ENCODE results near the gene IQGAP1.
"Not testable (repeated sequence)": the region's sequence is repeated elsewhere in the genome, so short reads cannot be mapped to it uniquely, and the experiment has no call there.

Gene IQGAP1

DNA sequence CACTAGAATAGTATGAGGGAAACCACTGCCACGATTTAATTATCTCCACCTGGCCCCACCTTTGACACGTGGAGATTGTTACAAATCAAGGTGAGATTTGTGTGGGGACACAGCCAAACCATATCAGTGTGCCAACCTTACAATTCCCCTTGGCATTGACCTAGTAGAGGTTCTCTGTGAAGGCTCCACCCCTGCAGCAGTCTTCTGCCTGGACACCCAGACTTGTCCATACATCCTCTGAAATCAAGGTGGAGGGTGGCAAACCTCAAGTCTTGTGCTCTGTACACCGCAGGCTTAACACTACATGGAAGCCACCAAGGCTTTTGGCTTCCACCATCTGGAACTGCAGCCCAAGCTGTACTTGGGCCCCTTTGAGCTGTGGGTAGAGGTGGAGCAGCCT lies 8.8 kb upstream of the IQGAP1 start:
- no peak for DNase-seq

- no peak for DNase-seq
Measured at GRCh38 chr15:90381515-90381914, 6.5 kb upstream of the IQGAP1 start.

GRCh38 chr15:90382320-90382719 lies 5.7 kb upstream of the IQGAP1 start:
- peak; percentile 18 for DNase-seq

- no peak for DNase-seq
Measured at GRCh38 chr15:90386221-90386620, 1.8 kb upstream of the IQGAP1 start.

GRCh38 chr15:90388462-90389380 lies 679 bp downstream of the IQGAP1 start:
- DNase-seq = peak; percentile 52

DNA sequence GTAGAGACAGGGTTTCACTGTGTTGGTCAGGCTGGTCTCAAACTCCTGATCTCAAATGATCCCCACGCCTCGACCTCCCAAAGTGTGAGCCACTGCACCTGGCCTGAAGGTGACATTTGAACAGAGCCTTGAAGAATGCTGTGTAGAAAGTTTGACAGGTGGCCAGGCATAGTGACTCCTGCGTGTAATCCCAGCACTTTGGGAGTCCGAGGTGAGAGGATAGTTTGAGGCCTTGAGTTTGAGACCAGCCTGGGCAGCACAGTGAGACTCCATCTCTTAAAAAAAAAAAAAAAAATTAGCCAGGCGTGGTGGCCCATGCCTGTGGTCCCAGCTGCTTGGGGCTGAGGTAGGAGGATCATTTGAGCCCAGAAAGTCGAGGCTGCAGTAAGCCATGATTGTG lies 1.5 kb downstream of the IQGAP1 start:
- no peak for DNase-seq

DNA sequence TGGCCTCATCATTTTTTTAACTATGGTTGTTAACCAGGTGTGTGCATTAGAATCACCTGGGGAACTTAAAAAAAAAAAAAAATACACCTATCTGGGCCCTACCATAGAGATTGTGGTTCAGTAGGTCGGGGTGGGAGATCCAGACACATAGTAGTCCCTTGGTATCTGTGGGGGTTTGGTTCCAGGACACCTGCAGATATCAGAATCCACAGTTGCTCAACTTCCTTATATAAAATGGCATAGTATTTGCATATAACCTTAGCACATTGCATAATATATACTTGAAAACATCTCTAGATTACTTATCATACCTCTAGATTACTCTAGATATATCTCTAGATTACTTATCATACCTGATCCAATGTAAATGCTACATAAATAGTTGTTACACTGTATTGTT lies 5.0 kb downstream of the IQGAP1 start:
- no peak for DNase-seq

GRCh38 chr15:90394074-90394473 lies 6.0 kb downstream of the IQGAP1 start:
- no peak for DNase-seq

- DNase-seq = no peak
Measured at GRCh38 chr15:90394748-90395442, 6.9 kb downstream of the IQGAP1 start.

DNA sequence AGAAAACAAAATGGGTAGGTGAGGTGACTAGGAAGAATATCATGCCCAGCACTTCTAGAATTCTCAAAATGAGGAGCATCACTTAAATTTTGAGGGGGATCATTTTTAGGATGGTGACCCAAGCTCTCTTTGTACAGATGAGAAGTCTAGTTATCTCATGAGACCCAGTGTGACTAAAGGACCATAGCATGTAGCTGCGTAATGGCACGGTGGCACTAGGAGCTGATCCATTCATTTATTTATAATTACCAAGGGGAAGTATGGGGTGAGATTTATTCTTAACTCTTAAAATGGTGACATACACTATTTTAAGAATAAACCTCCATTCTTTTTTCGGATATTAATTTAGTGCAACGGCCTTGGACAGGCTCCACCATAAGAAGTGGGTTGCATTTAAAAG lies 8.3 kb downstream of the IQGAP1 start:
- DNase-seq = no peak

DNA sequence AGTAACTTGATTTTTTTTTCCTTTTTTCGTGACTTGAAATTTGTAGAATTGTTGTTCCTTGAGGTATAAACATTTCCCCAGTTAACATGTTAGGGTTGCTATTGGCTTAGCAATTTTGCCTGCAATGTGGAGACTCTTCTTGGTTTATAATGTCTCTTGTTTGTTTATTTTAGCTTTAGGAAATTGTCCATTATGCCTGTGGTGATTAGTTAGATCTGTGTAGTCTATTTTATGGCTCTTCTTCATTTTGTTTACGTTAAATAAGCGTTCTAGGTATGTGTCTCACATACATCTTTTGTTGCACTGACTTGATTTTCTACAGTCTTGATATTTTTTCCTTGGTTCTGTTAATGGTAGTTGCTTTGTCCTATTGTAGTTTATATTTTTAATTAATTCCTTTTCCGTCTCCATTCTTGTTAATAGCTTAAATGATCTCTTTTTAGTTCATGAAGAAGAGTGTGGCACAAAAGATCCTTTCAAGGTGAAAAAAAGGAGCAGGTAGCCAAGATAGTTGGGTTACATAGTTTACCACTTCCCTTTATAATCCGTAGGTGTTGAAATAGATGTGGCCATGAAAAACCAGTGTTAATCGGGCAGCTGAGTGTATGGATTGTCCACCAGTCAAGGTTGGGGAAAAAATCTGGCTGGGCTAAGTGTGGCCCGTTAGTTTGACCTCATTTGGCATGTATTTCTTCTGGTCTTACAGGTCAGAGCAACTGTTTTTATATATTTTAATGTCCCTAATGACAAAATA lies 12.1 kb downstream of the IQGAP1 start:
- DNase-seq = no peak

DNA sequence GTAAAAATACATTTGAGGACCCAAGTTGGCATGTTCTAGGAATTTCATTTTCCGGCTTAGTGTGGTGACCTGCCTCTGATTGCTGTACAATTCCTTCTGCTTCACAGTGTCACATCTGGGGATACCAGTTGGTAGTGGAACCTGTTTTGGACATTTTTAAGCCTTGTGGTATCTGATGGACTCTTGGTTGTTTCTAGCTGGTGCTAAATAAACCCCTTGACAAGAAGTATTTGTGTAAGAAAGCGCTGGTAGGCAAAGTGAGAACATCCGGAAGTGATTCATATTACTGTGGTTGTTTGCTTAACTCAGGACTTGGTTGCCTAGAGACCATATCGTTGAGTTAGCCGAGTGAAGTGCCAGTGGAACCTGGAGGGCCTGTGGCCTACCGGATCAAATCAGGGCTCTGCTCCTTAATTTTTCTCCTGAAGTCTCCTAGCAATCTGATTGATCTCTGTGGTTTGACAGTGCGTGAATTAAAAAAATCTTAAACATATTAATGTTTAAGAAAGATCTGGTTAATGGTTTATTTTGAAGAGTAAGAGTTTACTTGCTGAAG lies 12.8 kb downstream of the IQGAP1 start:
- DNase-seq = peak; percentile 90

DNA sequence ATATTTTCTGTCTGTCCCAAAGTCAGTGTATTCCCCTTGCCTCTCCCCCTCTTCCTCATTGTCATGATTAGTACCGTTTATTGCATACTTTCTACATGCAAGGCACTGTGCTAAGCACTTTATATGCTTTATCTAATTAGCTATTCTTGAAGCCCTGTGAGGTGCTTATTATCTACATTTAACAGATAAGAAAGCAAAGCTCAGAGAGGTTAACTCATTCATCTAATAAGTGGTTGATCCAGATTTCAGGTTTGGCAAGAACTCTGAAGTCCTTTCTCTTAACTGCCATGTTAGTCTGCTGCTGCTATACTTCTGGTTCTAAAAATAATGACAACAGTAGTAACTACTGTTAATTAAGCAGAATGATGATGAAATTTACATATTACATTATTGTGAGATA lies 13.5 kb downstream of the IQGAP1 start:
- no peak for DNase-seq

DNA sequence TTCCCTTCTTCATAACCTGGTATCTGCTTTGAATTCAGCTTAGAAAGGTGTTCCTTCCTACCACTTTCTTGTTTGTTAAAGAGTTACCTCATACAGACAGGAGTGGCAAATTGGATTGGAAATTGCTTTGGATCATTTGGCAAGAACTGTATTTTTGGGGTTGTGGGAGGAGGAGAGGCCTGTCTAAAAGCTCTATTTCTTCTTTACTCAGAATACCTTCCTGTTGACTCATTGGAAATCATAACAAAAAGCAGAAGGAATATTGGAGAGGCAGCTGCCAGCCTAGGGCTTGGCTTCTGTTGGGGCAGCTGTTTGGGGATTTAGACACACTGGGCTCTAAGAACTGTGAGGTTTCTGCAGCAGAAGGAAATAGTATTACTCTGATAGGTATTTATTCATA lies 14.2 kb downstream of the IQGAP1 start:
- peak; percentile 87 for DNase-seq

GRCh38 chr15:90402767-90403166 lies 14.7 kb downstream of the IQGAP1 start:
- no peak for DNase-seq

DNA sequence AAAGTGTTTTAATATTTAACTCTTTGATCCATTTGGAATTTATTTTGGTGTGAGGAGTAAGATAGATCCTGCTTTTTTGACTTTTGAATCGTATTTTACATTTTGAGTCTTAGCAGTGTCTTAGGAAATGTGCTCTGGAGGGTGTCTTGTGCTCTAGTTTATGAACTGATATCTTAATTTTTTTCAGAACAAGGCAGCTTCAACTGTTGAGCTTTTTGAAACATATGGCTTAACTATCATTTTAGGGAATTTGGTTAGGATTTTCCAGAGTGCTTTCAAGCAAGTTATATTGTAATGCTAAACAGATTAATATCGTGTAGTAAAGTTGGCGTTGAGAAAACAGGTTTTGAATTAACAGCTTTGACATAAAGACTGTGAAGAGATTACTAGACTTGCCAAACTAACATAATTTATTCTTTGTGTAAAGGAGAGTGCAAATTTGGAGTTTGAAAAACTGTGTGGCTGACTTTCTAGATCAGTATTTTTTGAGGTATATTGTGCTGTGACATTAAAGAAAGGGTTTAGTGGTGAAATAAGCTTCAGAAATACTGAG lies 17.1 kb downstream of the IQGAP1 start:
- no peak for DNase-seq

DNA sequence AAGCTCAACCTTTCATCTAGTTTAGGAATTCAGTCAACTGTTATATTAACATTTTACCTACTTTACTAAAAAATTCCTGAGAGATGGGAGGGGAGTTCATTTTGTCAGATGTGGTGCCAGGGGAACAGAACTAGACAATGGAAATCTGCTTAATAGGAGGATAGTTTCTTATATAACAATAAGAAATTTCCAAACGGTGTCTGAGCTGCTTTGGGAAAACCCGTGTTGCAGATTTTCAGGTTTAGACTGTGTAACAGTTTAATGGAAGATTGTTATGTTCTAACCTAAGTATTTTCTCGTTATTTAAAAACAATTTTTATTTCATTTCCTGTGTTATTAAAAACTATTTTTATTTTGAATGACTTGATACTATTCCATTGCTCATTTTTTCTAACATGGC lies 19.3 kb downstream of the IQGAP1 start:
- DNase-seq = no peak

GRCh38 chr15:90407871-90408317 lies 19.9 kb downstream of the IQGAP1 start:
- peak; percentile 39 for DNase-seq

- DNase-seq = no peak
Measured at GRCh38 chr15:90408657-90409056, 20.6 kb downstream of the IQGAP1 start.

GRCh38 chr15:90409587-90409986 lies 21.5 kb downstream of the IQGAP1 start:
- not testable (repeated sequence) for DNase-seq

DNA sequence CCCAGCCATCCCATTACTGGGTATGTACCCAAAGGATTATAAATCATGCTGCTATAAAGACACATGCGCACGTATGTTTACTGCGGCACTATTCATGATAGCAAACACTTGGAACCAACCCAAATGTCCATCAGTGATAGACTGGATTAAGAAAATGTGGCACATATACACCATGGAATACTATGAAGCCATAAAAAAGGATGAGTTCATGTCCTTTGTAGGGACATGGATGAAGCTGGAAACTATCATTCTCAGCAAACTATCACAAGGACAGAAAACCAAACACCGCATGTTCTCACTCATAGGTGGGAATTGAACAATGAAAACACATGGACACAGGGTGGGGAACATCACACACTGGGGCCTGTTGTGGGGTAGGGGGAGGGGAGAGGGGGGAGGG lies 22.3 kb downstream of the IQGAP1 start:
- DNase-seq = not testable (repeated sequence)

DNA sequence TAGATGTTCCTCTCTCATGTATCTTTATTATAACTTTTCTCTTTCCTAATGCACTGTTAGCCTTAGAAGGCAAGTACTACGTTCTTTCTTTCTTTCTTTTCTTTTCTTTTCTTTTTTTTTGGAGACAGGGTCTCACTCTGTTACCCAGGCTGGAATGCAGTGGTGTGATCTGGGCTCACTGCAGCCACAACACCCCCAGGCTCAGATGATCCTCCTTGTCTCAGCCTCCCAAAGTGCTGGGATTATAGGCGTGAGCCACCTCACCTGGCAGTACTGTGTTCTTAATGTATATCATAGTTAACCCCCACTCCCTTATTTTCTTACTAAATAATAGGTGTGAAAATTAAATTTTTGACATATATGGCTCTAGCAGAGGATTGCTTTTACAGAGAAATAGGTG lies 23.1 kb downstream of the IQGAP1 start:
- DNase-seq = no peak
